HG03565 (cell line): Measurements from ENCODE around the gene PRTN3.

Experiments used
- ATAC-seq: cut with Tn5 transposase; IDR thresholded peaks from one replicate; pipeline ENCODE4 v1.9.1; 2021; ENCODE audit warnings: mild to moderate bottlenecking, moderate library complexity; ENCODE audit not compliant: unreplicated experiment

Gene PRTN3

GRCh38 chr19:840519-841206, at the start of gene PRTN3:
Gene PRTN3 (plus strand): TSS chr19:840999. CDS start chr19:841009, 10 bp downstream.
- ATAC-seq: no peak

DNA sequence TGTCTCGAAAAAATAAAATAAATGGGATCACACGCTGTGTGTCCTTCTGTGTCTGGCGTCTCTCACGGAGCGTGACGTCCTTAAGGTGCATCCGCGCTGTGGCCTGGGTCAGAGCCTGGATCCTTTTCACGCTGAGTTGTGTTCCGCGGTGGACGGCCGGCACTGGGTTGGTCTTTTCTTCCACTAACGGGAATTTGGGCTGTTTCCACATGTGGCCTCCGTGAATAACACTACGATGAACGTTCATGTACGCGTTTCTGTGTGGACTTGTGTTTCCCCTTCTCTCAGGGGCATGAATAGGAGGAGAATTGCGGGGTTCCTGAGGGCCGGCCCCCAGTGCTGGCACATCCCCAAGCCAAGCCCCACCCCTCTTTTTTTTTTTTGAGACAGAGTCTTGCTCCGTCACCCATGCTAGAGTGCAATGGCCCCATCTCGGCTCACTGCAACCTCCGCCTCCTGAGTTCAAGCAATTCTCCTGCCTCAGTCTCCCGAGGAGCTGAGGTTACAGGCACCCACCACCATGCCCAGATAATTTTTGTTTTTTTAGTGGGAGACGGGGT, 49.7 kb upstream of the PRTN3 start:
- no peak for ATAC-seq

DNA sequence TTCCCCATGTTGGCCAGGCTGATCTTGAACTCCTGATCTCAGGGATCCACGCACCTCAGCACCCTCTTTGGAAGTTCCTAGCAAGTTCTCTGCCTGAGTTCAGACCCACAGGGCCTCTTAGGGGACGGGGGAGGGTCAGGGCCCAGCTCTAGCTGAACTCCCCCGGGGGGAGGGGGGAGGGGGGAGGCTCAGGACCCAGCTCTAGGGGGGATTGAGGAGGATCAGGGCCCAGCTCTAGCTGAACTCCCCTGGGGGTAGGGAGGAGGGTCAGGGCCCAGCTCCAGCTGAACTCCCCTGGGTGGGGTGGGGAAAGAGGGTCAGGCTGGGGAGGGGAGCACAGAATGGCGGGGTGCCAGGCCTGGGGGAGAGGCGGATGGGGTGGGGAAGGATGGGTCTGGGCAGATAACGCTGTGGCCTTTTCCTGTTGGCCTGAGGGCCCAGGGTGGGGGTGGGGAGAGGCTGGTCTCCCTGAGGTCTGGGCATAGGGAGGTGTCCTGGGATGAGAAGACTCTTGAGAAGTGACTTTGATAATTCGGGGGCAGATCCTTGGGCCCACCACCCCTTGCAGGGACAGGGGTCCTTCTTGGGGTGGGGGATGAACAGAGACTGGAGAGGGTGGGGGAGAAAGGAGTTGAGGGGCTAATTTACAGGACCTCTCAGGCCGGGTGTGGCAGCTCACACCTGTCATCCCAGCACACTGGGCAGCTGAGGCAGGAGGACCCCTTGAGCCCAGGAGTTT, 49.1 kb upstream of the PRTN3 start:
- no peak for ATAC-seq

DNA sequence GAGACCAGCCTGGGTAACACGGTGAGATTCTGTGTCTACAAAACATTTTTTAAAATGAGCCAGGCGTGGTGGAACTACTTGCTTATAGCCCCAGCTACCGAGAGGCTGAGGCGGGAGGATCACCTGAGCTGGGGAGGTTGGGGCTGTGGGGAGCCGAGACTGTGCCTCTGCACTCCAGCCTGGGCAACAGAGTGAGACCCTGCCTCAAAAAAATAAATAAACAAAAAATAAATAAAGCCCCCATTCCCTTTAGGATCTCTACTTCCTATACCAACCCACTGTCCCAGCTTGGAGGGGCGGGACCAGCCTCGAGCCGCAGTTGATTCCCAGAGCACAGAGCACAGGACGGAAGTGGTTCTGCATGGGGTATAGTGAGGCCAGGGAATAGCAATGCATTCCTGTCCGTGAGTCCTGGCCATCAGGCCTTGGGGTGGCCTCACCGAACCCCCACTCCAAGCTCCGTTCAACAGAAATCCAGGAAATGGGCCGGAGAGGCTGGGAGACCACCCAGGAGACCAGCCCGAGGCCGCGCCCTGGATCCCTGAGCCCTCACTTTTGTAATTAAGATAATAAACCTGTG, 48.4 kb upstream of the PRTN3 start:
- no peak for ATAC-seq

DNA sequence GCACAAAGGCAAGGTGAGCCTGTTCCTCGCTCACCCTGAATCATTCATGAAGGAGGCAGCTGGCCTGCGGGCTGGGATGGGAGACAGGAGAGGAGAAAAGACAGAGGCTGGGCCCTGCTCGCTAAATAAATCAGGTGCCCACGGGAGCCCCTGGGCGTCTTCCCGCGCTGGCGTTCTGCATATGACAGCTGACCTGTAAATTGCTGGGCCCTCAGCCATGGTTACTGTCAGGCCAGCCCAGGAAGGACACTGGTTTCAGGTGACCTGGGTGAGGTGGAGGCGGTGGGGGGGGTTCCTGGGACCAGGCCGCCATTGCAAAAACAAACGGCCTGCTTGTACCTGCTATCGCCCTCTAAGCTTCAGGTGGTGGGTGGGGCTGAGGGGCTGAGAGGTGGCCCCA, 47.0 kb upstream of the PRTN3 start:
- no peak for ATAC-seq

GRCh38 chr19:795073-795611, 45.7 kb upstream of the PRTN3 start:
- ATAC-seq: no peak

DNA sequence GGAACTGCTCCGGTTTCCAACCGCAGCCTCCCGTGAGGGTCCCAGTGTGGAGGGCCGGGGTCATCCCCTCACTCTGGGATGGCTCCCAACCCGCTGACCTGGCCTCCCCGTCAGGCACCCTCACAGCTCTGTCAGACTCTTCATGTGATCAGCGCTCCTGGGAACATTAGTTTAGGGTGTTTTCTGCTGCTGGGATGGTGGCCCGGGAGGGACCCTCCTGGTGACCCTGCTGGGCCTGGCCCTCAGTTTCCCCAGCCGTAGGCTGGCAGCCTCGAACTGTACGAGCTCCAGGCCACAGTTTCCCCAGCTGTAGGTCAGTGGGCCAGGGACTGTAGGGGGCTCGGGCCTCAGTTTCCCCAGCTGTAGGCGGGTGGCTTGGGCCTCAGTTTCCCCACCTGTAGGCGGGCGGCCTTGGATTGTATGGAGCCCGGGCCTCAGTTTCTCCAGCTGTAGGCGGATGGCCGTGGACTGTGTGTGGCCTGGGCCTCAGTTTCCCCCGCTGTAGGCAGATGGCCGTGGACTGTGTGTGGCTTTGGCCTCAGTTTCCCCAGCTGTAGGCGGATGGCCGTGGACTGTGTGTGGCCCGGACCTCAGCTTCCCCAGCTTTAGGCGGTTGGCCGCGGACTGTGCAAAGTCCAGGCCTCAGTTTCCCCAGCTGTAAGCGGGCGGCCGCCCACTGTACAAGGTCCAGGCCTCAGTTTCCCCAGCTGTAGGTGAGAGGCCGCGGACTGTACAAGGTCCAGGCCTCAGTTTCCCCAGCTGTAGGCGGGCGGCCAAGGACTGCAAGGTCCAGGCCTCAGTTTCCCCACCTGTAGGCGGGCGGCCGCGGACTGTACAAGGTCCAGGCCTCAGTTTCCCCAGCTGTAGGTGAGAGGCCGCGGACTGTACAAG, 44.9 kb upstream of the PRTN3 start:
- ATAC-seq: no peak

DNA sequence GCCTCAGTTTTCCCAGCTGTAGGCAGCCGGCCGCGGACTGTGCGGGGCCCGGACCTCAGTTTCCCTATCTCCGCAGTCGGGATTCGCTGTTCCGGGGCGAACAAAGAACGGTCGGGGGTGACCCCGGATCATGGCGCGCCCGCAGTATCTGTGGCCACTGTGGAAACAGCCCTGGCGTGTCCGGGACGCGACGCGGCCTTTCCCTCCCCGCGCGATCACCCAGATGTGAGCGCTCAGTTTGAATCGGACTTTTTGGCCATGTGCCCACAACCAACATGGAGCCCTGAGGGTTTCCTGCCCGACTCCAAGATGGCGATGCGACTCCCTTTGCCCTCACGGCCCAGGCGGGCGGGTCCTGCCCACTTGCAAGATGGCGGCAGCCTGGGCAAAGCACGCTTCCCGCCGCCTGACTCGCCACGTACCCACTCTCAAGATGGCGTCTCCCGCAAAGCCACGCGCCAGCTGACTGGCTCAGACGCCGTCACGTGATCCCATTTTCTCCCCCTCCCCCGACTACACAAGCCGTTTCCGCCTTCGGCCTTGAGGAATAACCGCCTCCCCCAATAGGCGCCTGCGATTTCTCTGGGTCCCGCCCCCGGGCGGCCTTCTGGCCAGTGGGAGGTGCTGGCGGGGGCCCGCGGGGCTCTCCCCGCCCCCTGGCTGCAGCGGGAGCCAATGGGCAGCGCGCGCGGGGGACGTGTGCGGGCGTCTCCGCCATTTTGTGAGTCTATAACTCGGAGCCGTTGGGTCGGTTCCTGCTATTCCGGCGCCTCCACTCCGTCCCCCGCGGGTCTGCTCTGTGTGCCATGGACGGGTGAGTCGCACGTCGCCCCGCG, 43.9 kb upstream of the PRTN3 start, which contains the start of gene PTBP1:
TSS of gene PTBP1 (plus strand) at position 761 of the 836 bp plus-strand sequence. CDS start at position 807, 46 bp downstream.
- ATAC-seq: peak; percentile 73

DNA sequence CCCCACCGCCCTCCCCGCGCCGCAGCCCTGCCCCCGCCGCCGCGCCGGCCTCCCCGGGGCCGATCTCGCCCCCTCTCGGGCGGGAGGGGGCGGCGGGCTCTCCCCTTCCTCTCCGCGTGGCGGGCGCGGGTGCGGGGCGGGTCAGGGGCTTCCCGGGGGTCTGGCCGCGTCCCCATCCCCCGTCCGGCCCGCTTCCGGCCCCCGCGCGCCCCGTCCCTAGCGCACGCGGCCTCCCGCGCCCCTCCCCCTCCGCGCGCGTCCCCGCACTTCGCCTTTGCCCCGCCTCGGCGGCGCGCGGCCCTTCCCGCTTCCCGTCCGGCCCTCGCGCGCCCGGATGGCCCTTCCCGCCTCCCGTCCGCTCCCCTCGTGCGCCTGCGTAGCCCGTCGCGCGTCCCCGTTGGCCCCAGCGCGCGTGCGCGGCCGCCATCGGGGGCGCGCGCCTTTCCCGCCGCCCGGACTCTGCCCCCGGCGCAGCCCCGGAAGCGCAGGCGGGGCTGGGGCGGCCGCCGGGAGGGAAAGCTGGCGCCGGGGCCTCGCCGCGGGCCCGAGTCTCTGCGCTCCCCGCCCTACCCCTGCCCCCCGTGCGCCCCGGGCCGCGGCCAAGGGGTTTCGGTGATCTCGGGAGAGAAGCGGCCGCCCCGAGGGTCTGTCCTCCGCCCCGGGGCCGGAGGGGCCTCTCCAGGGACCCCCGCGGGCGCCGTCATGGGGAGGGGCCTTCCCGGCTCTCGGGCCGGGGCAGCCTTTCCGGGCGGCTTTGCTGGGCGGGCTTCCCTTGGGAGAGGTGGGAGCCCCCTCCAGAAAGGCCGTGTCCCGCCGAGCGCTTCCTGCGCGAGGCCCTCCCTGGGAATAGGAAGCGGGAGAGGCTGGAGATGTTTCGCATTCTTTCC, 43.0 kb upstream of the PRTN3 start:
- peak; percentile 29 for ATAC-seq

GRCh38 chr19:798415-799075, 42.3 kb upstream of the PRTN3 start:
- ATAC-seq: no peak

- no peak for ATAC-seq
These were observed 41.5 kb upstream of the PRTN3 start for GRCh38 chr19:799076-799881.

DNA sequence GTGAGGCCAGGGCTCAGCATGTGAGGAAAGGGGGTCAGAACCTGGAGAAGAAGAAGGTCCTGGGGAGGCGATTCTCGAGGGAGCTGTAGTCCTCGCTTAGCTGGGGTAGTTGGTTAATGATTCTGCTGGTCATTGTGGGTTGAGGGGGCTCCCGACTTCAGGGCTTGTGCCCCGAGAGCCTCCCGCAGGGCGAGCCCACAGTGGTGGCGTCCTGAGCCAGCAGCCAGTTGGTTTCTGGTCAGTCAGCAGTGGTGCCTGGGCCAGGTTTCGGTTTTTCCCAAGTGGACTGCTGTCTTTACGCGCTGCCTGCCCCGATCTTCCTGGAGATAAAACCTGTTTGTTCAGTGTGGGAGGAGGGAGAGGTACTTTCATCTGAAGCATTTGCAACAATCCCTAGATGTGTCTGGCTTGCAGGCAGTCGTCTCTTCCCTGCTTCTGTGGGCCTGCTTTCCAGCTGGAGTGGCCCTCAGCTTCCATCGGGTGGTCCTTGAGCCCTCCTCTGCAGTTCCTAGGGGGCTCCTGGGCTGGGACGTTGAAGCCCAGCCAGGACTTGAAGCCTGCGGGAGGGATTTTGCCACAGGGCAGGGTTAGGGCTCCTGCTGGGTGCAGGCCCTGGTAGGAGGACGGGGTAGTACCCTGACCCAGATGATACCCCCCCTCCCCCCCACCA, 40.3 kb upstream of the PRTN3 start:
- no peak for ATAC-seq

GRCh38 chr19:801030-801860, 39.6 kb upstream of the PRTN3 start:
- ATAC-seq: no peak

- ATAC-seq: no peak
These were observed 38.8 kb upstream of the PRTN3 start for GRCh38 chr19:801861-802497.

- ATAC-seq: no peak
These were observed 38.2 kb upstream of the PRTN3 start for GRCh38 chr19:802498-803098.
